Fibroblast of pulmonary artery (primary cell): Measurements from ENCODE around the gene ATR.
"Not testable (repeated sequence)": the region's sequence is repeated elsewhere in the genome, so short reads cannot be mapped to it uniquely, and the experiment has no call there.

Source experiments
- DNase-seq: peaks from one replicate; pipeline ENCODE4 v3.0.0-alpha.2; 2010; ENCODE audit warnings: low read depth
- H3K4me3 ChIP-seq: replicated peaks from 2 replicates; pipeline ENCODE4 v1.5.1; 2011; ENCODE audit warnings: low read depth, mild to moderate bottlenecking, control low read depth, low read length, moderate library complexity
- TF ChIP-seq, protein P1 (sequence below): IDR thresholded peaks from 2 replicates; pipeline ENCODE4 v1.5.1; 2011; ENCODE audit warnings: mild to moderate bottlenecking, control low read depth, low read length, inconsistent platforms; ENCODE audit errors: missing control alignments

ATR gene

DNA sequence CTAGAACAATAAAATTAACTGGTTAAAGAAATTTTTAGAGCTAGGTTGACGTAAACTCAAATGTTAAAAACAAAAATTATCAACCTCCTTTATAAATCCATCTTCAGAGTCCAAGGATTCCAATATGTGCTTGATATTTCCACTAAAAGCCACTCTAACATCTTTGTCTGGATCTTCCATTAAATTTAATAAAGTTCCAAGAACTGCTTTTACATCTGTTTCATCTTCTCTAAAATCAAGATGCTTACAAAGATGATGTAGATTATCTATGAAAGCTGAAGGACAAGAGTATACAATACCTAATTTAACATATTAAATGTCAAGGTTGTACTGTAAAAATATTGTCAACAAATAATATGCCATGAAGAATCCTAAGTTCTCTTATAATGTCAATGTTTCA lies 24.8 kb downstream of the ATR start:
- TF ChIP-seq, protein P1, sequence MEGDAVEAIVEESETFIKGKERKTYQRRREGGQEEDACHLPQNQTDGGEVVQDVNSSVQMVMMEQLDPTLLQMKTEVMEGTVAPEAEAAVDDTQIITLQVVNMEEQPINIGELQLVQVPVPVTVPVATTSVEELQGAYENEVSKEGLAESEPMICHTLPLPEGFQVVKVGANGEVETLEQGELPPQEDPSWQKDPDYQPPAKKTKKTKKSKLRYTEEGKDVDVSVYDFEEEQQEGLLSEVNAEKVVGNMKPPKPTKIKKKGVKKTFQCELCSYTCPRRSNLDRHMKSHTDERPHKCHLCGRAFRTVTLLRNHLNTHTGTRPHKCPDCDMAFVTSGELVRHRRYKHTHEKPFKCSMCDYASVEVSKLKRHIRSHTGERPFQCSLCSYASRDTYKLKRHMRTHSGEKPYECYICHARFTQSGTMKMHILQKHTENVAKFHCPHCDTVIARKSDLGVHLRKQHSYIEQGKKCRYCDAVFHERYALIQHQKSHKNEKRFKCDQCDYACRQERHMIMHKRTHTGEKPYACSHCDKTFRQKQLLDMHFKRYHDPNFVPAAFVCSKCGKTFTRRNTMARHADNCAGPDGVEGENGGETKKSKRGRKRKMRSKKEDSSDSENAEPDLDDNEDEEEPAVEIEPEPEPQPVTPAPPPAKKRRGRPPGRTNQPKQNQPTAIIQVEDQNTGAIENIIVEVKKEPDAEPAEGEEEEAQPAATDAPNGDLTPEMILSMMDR, result no peak
- no peak for DNase-seq
- H3K4me3 ChIP-seq, result no peak overlapping the region

DNA sequence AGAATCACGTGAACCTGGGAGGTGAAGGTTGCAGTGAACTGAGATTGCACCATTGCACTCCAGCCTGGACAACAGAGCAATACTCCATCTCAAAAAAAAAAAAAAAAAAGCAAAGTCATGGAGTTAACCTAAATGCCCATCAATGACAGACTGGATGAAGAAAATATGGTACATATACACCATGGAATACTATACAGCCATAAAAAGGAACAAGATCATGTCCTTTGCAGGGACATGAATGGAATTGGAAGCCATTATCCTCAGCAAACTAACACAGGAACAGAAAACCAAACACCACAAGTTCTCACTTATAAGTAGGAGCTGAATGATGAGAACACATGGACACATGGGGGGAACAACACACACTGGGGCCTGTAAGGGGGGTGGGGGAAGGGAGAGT lies 26.0 kb downstream of the ATR start:
- not testable (repeated sequence) for H3K4me3 ChIP-seq, DNase-seq

GRCh38 chr3:142549986-142550385 lies 28.5 kb downstream of the ATR start:
- TF ChIP-seq, protein P1, result no peak
- no peak overlapping the region for H3K4me3 ChIP-seq
- no peak for DNase-seq

DNA sequence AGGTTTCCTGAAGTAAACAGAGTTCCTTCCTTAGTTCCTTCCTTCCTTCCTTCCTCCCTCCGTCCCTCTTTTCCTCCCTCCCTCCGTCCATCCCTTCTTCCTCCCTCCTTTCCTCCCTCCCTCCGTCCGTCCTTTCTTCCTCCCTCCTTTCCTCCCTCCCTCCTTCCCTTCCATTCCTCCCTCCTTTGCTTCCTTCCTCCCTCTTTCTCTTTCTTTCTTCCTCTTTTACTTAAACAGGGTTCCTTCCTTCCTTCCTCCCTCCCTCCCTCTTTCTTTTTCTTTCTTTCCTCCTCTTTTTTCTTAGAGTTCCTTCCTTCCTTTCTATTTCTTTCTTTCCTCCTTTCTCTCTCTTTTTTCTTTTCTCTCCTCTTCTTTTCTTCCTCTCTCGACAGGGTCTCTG lies 35.2 kb downstream of the ATR start:
- TF ChIP-seq, protein P1, result no peak
- DNase-seq, result no peak
- no peak overlapping the region for H3K4me3 ChIP-seq

- peak; percentile 3 for DNase-seq
- TF ChIP-seq, protein P1, result no peak
- H3K4me3 ChIP-seq, result no peak overlapping the region
Observed at GRCh38 chr3:142542054-142542453, 36.5 kb downstream of the ATR start.

DNA sequence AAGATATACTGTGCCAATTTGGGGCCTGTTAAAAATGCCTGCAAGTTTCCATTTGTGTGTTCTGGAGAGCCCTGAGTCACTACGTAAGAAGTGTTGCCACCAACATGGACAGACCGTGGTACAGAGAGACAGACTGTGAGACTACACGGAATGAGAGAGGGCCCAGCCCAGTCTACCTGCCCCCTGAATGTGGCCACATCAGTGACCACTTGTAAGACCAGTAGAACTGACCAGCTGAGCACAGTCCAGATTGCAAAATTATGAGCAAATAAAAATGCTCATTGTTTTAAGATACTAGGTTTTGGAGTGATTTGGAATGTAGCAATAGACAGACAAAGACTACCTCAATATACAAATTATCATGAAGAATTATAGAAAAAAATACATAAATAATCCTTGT lies 42.0 kb downstream of the ATR start:
- no peak overlapping the region for H3K4me3 ChIP-seq
- DNase-seq, result no peak
- TF ChIP-seq, protein P1, result no peak

DNA sequence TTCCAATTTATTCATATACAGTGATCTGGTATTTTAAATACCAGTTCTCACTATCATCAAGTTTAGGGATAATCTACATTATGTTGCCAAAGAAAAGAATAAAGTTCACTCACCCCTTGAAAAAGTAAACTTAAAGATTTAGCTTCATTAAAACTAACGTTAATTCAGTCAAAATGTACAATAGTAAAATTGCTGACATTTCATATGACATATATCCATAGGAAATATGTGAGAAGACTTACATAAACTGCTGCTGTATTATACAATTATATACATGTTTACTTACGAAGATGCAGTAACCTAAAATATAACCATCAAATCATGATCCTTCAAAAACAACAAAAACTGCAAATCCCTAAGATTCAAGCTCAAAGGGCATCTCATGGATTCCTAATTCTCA lies 44.0 kb downstream of the ATR start:
- TF ChIP-seq, protein P1, result no peak
- H3K4me3 ChIP-seq, result no peak overlapping the region
- DNase-seq, result no peak

GRCh38 chr3:142530296-142530695 lies 48.2 kb downstream of the ATR start:
- no peak overlapping the region for H3K4me3 ChIP-seq
- no peak for DNase-seq
- TF ChIP-seq, protein P1, result no peak
